Suppressor macrophage (primary cell): Measurements from ENCODE around the gene LIN7A.
"Not testable (repeated sequence)": the region's sequence is repeated elsewhere in the genome, so short reads cannot be mapped to it uniquely, and the experiment has no call there.

ENCODE experiments used
- DNase-seq, 4 experiments: peaks; one replicate each; pipeline ENCODE4 v3.0.0-alpha.2; 2020 to 2022

Gene LIN7A

DNA sequence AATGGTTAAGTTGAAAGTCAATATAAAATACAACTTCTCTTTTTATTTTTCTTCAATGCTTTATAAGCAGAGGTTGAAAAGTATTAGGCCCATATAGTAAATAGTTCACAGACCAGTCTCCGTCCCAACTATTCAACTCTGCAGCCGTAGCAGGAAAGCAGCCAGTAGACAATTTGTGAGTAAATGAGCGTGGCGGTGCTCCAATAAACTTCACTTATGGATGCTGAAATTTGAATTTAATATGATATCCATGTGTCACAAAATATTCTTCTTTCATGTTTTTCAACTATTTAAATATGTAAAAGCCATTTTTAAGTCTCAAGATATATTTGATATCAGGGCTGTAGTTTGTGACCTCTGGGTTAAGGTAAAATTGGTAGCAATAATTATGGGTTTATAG, 17.7 kb downstream of the LIN7A start:
- DNase-seq: no peak

- no peak for DNase-seq
These were observed 20.1 kb downstream of the LIN7A start for GRCh38 chr12:80917651-80918050.

- DNase-seq: no peak
These were observed 24.6 kb downstream of the LIN7A start for GRCh38 chr12:80912901-80913770.

DNA sequence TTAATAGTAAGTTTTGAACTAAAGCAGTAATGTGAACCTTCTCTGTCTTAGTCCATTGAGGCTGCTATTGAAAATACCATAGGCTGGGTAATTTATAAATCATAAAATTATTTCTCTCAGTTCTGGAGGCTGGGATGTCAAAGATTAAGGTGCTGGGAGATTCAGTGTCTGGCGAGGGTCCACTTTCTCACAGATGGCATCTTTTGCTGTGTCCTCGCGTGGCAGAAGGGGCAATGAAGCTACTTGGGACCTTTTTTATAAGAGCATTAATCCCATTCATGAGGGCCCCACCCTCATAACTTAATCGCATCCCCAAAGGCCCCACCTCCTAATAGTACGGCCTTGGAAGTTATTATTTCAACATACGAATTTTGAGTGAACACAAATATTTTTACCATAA, 28.4 kb downstream of the LIN7A start:
- DNase-seq: no peak

DNA sequence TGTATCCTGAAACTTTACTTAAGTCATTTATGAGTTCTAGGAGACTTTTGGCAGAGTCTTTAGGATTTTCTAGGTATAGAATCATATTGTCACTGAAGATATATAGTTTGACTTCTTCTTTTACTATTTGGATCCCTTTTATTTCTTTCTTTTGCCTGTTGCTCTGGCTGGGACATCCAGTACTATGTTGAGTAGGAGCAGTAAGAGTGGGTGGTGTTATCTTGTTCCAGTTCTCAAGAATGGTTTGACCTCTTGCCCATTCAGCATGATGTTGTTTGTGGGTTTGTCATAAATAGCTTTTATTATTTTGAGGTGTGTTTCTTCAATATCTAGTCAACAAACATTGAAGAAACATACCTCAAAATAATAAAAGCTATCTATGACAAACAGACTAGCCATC, 35.0 kb downstream of the LIN7A start:
- no peak for DNase-seq

GRCh38 chr12:80901661-80902060, 36.1 kb downstream of the LIN7A start:
- DNase-seq: no peak

DNA sequence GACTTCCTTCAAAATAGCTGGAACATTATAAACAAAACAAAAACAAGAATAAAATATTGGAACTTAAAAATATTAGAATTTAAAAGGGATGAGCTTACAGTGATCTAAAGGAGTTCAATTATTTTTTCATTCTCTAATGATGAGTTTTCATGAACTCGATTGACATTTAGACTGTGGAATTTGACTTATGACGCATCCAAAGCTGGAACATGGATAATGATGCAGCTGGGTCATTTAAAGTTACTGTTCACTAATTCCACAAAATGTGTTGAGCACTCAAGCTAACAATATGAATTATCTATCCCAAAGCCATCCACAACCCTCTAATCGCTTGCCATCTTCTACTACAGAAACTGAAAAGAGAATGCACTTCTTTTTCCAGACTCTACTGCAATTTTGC, 42.5 kb downstream of the LIN7A start:
- DNase-seq: no peak

DNA sequence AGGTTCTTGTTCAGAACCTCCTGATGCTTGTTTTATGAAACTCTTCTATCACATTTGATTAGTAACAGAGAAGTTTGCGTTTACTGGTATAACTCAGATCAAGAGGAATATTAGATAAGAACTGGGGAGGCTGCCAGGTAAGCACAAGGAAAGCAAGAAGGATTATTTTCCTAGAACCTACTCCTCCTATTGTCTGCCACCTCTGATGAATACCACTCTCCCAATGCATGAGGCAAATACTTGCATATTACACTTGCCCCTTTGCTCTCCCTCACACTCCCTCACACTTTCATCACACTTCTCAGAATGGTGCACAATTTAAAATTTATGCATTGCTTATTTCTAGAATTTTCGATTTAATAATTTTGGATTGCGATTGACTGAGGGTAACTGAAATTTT, 43.6 kb downstream of the LIN7A start:
- no peak for DNase-seq

DNA sequence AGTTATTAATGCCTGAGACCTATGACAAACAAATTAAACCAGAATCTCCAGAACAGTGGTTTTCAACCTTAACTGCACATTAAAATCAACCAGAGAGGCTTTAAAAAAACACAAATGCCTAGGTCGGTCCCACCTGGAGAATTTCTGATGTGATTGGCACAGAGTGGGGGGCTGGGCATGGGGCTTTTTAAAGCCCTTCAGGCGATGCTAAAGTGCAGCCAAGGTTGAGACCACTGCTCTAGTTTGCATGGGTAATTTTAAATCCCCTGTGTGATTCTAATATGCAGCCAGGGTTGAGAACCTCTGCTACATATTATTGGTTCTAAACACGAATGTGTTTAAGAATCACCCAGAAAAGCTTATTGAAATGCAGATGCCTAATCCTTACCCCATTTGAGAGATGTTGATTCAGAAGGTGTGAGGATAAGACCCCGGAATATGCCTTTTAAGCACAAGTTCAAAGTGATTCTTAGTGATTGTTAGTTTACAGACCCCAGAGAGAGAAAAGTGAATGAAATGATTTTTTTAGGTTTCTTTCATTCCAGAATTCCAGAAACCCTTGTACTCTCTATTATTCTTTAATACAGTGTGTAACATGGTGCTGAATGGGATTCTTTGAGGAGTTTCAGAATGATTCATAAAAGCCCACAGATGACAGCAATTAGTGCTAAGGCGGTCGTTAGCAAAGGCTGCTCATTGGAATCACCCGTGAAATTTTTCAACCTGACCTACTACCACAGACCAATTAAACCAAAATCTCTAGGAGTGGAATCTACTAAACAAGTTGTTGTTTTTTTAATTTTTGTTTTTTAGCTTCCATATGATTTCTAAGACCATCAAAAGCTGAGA, 44.9 kb downstream of the LIN7A start:
- DNase-seq: no peak

GRCh38 chr12:80884651-80885050, 53.1 kb downstream of the LIN7A start:
- DNase-seq: no peak

DNA sequence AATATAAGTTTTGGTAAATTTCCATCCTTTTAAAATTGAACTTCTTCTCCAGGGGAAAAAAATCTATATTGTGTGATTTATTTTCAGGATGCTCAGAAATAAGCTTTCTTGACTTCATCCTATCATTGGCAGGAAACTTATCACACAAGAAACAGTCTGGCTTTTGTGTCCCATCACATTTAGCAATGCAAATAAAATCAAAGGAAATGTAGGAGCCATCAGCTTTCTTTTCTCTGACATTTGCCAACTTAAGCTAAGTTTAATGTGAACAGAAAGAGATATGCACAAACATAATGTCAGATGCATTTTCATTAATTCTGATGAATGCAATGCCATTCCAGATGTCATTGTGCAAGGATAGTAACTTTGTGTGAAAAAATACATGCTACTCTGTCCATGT, 56.6 kb downstream of the LIN7A start:
- DNase-seq: no peak

GRCh38 chr12:80878452-80878851, 59.3 kb downstream of the LIN7A start:
- DNase-seq: not testable (repeated sequence)

DNA sequence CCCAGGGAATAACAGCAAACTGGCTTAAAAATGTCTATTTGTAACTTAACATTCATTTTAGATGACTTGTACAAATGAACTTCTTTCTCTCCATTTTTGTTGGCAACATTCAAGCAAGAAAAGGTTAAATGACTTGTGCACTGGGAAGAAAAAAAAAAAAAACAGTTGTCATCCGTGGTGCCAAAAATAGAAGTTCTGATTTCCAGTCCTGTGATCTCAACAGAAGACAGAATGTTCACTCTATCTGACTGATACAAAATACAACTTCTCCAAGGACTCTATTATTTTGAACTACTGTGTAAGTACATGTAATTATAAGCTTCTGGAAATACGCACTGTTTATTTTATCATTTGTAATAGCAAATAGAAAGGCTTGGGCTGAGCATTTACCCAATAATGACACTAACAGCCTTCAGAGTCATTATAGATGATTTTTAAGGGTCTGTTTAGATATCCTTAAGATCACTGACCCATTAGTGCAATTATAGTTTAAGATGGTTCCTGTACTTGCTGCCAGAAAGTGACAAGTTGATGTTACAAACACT, 59.9 kb downstream of the LIN7A start:
- DNase-seq: no peak

DNA sequence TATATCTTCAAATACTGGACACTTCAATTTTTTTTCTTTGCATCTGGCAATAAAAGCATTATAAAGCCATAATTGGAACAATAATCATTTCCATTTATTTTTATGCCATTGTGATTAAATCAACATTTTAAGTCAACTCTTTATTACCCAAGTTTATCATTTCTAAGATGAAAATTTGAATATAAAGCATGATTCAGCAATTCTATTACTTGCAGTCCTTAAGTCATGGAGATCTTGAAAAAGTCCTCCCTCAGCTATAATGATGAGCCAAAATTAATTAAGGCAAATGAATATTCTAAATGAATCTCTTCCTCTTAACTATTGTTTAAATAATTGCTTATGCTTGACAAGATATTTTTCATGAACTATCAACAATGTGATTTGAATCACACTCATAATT, 65.7 kb downstream of the LIN7A start:
- DNase-seq: no peak

DNA sequence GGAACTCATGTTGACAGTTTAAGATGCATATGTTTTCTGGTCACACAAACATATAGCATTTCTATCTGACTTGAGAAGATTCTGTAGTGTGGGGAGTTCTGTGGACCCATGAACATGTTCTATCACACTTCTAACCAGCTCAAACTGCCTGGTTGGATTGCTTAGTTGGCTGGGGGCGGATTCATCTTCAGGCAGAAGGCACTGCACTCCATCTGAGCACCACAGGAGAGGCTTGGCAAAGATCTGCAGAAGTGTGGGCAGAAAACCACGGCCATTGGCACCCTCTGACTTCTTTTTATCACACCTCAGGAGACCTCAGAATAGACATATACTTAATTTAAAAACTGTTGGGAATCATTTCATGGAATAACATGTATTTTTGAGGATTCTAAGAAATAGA, 68.5 kb downstream of the LIN7A start:
- no peak for DNase-seq

DNA sequence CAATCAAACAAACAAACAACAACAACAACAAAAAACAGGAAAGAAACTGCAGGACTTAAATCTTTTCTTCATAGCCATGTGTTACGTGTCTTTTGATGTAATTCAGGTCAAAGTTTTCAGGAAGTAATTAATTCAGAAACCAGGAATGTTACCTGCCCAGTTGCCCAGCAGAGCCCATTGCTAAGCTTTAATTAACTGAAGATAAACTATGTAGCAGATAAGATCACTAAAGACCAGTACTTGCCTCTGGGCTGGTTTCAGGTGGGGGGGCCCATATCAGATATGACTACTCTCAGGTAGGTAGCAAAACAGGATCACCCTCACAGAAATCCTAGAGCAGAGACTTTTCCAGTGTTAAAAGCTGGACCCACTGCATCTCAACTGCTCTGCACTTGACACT, 69.2 kb downstream of the LIN7A start:
- no peak for DNase-seq

GRCh38 chr12:80867941-80868340, 69.8 kb downstream of the LIN7A start:
- no peak for DNase-seq

- DNase-seq: no peak
These were observed 73.5 kb downstream of the LIN7A start for GRCh38 chr12:80864046-80864735.

DNA sequence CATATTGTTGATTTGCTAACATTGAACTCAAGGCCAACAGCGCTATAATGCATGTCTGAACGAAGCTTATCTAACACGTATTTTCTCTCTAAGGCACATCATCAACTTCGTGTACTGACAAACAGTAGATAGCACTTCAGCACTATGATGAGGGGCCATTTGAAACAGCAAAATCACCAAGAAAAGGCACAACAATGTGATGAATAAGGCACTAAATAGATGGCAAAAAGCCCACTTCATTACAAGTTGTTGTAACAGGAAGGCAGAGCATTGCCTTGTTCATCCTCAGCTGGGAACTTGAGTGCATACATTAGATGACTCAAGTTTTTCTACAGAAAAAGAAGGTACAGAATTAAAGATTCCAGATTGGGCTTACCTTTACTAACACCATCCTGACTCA, 75.2 kb downstream of the LIN7A start:
- DNase-seq: no peak

GRCh38 chr12:80861641-80862378, 75.9 kb downstream of the LIN7A start:
- no peak for DNase-seq

DNA sequence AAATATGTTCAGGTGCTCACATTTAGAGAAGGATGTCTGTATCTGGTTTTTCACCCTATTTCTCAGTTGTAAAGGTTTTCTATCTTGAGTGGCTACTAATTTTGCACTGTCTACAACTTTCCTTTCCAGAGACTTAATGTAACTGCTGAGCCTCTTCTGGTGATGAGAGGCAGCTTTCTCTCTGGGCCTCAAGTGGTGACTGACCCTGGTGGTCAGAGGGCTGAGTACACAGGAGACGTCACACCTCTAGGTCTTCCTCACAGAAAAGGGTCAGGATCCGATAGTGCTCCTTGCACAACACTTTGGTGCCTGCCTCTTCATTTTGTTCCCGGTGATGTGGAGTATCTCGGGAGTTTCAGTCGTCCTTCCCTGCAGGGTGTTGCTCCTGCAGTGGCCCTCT, 76.8 kb downstream of the LIN7A start:
- DNase-seq: no peak

DNA sequence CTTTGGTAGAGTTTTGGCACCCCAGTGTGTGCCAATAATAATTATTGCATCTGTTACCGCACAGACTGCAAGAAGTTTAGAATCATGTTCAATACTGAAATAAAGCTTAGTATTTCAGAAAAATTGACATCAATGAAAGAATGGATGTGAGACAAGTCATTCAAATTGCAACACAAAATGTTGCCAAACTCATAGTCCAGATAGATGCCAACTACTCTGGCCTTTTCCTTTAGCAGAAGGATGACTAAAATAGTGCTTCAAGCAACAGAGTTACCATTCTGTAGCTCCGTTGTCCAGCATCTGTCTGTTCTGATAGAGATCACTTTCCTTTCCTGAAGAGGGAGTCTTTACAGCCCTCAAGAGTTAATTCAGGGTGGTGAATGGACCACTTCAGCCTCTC, 77.5 kb downstream of the LIN7A start:
- no peak for DNase-seq
